ENCODE measurements around the gene RBM38. TPM values are rescaled to one million over a fixed set of nuclear protein-coding genes. Genes with fewer than 3 reads are reported as not detected.

RBM38 gene
- total RNA-seq, 6 experiments from 2014 or later = 3.7 to 5.7 (median 4.6) TPM

GRCh38 chr20:57400821-57401564 is 9.8 kb downstream of the RBM38 start:
- no peak for DNase-seq
- peaks cover 2% of the 10 kb centered on the region for H3K27me3 Mint-ChIP-seq (ENCODE audit: insufficient read depth)
- H3K36me3 Mint-ChIP-seq (ENCODE audit: low read depth) = peaks cover 6% of the 10 kb centered on the region; the same call in 1 of the 2 replicates
- H3K27ac Mint-ChIP-seq = no peak overlapping the region
- TF ChIP-seq CTCF (IDR thresholded peaks at IDR 0.05) = no peak
- no peak overlapping the region for H3K4me3 Mint-ChIP-seq
- H3K4me1 Mint-ChIP-seq (ENCODE audit: low read depth) = peaks cover 8% of the 10 kb centered on the region
- H3K9me3 Mint-ChIP-seq = no peaks in the 10 kb centered on the region

GRCh38 chr20:57401565-57401918 is 10.3 kb downstream of the RBM38 start:
- TF ChIP-seq CTCF (IDR thresholded peaks at IDR 0.05) = no peak
- H3K27ac Mint-ChIP-seq = no peak overlapping the region
- peaks cover 2% of the 10 kb centered on the region for H3K27me3 Mint-ChIP-seq (ENCODE audit: insufficient read depth)
- H3K9me3 Mint-ChIP-seq = no peaks in the 10 kb centered on the region
- H3K36me3 Mint-ChIP-seq (ENCODE audit: low read depth) = 0 out of 2 replicates have a peak, but pooled peaks cover 4% of the 10 kb centered on the region
- H3K4me1 Mint-ChIP-seq (ENCODE audit: low read depth) = peaks cover 8% of the 10 kb centered on the region
- H3K4me3 Mint-ChIP-seq = no peak overlapping the region
- DNase-seq = no peak

- H3K4me1 Mint-ChIP-seq (ENCODE audit: low read depth) = peaks cover 8% of the 10 kb centered on the region
- no peak overlapping the region for H3K27ac Mint-ChIP-seq
- H3K27me3 Mint-ChIP-seq (ENCODE audit: insufficient read depth) = peaks cover 2% of the 10 kb centered on the region
- 0 out of 2 replicates have a peak, but pooled peaks cover 4% of the 10 kb centered on the region for H3K36me3 Mint-ChIP-seq (ENCODE audit: low read depth)
- no peak for DNase-seq
- no peak overlapping the region for H3K4me3 Mint-ChIP-seq
- TF ChIP-seq CTCF (IDR thresholded peaks at IDR 0.05) = no peak
- H3K9me3 Mint-ChIP-seq = no peaks in the 10 kb centered on the region
Measured at GRCh38 chr20:57402206-57403125, 11.3 kb downstream of the RBM38 start.

GRCh38 chr20:57403216-57403615 is 12.0 kb downstream of the RBM38 start:
- peaks cover 8% of the 10 kb centered on the region for H3K4me1 Mint-ChIP-seq (ENCODE audit: low read depth)
- H3K27ac Mint-ChIP-seq = no peak overlapping the region
- H3K4me3 Mint-ChIP-seq = no peak overlapping the region
- 0 out of 2 replicates have a peak, but pooled peaks cover 4% of the 10 kb centered on the region for H3K36me3 Mint-ChIP-seq (ENCODE audit: low read depth)
- no peak for DNase-seq
- H3K9me3 Mint-ChIP-seq = no peaks in the 10 kb centered on the region
- H3K27me3 Mint-ChIP-seq (ENCODE audit: insufficient read depth) = peaks cover 2% of the 10 kb centered on the region
- TF ChIP-seq CTCF (IDR thresholded peaks at IDR 0.05) = no peak

GRCh38 chr20:57404006-57404405 is 12.8 kb downstream of the RBM38 start:
- Mint-ChIP-seq H3K4me3 (no peak overlapping the region), H3K27me3 (ENCODE audit: insufficient read depth) (peaks cover 2% of the 10 kb centered on the region), H3K27ac (no peak overlapping the region), H3K36me3 (ENCODE audit: low read depth) (0 out of 2 replicates have a peak, but pooled peaks cover 4% of the 10 kb centered on the region), H3K9me3 (no peaks in the 10 kb centered on the region), H3K4me1 (ENCODE audit: low read depth) (peaks cover 4% of the 10 kb centered on the region)
- DNase-seq = no peak
- no peak for TF ChIP-seq CTCF (IDR thresholded peaks at IDR 0.05)

Data from HFFc6 (cell line).